Nephron (organoid): ENCODE data around the gene MVD.

Experiments
- H3K27ac Mint-ChIP-seq, 3 experiments: 2 replicates each; pipeline ENCODE4 v1.8.0; 2020; ENCODE audit warnings: mixed read lengths in 3 of 3, mild to moderate bottlenecking in 2 of 3, moderate library complexity in 1 of 3
- H3K27me3 Mint-ChIP-seq: 2 replicates; pipeline ENCODE4 v1.8.0; 2021; ENCODE audit warnings: low read depth, mild to moderate bottlenecking, moderate library complexity, mixed read lengths
- H3K36me3 Mint-ChIP-seq: 2 replicates; pipeline ENCODE4 v1.8.0; 2020; ENCODE audit warnings: low read depth, mixed read lengths
- H3K4me1 Mint-ChIP-seq: 2 replicates; pipeline ENCODE4 v1.8.0; 2020; ENCODE audit warnings: mixed read lengths
- H3K4me3 Mint-ChIP-seq, 3 experiments: 2 replicates each; pipeline ENCODE4 v1.8.0; 2020; ENCODE audit warnings: mild to moderate bottlenecking in 3 of 3, mixed read lengths in 3 of 3, moderate library complexity in 2 of 3
- H3K9me3 Mint-ChIP-seq: 2 replicates; pipeline ENCODE4 v1.8.0; 2020; ENCODE audit warnings: mixed read lengths
- TF ChIP-seq, protein P1 (sequence below), 3 experiments: fragments of 200-600 bp; sonication (generic); IDR thresholded peaks; one replicate each; pipeline ENCODE4 v1.5.0; 2021; ENCODE audit warnings: antibody characterized with exemption in 3 of 3; ENCODE audit not compliant: unreplicated experiment in 3 of 3

MVD gene

DNA sequence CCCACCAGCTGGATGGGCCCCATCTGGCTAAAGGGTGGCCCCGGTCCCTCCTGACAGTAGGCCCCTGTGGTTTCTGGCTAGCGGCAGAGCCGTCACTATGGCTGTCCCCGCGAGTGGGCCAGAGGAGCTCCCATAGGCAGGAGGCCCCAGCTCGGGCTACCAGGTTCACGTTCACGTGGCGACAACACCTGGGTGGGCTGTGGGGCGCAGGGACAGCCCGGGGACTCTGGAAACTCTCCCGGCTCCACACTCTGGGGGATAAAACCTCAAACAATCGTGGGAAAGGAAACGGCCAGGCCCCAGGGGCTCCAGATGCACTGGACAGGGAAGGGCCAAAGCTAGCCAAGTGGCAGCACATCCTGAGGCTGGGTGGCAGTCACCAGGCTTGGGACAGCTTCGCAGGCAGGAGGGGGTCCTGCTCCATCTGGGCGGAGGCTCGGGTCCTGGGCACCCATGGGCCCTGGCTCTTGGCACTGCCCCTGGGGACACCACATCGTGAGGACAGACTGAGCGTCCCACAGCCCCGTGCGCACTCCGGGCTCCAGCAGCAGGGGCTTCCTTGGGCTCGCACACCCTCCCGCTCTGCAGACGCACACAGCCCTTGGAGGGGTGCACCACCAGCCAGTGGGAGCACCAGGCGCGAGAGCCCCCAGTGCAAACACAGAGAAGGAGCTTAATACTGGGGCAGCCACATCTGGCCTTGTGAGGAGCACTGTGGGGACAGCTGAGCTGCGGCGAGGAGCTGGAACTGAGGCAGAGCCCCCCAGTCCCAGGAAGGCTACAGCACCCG lies 38.9 kb upstream of the MVD start:
- H3K36me3 Mint-ChIP-seq: no peaks in the 10 kb centered on the region
- H3K9me3 Mint-ChIP-seq: no peaks in the 10 kb centered on the region
- TF ChIP-seq, protein P1, sequence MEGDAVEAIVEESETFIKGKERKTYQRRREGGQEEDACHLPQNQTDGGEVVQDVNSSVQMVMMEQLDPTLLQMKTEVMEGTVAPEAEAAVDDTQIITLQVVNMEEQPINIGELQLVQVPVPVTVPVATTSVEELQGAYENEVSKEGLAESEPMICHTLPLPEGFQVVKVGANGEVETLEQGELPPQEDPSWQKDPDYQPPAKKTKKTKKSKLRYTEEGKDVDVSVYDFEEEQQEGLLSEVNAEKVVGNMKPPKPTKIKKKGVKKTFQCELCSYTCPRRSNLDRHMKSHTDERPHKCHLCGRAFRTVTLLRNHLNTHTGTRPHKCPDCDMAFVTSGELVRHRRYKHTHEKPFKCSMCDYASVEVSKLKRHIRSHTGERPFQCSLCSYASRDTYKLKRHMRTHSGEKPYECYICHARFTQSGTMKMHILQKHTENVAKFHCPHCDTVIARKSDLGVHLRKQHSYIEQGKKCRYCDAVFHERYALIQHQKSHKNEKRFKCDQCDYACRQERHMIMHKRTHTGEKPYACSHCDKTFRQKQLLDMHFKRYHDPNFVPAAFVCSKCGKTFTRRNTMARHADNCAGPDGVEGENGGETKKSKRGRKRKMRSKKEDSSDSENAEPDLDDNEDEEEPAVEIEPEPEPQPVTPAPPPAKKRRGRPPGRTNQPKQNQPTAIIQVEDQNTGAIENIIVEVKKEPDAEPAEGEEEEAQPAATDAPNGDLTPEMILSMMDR (IDR thresholded peaks at IDR 0.05; ENCODE audit: unreplicated experiment in 3 of 3): no peak
- no peaks in the 10 kb centered on the region for H3K27me3 Mint-ChIP-seq
- peaks cover 11% of the 10 kb centered on the region for H3K4me1 Mint-ChIP-seq
- no peak overlapping the region for H3K27ac Mint-ChIP-seq
- H3K4me3 Mint-ChIP-seq: no peak overlapping the region

DNA sequence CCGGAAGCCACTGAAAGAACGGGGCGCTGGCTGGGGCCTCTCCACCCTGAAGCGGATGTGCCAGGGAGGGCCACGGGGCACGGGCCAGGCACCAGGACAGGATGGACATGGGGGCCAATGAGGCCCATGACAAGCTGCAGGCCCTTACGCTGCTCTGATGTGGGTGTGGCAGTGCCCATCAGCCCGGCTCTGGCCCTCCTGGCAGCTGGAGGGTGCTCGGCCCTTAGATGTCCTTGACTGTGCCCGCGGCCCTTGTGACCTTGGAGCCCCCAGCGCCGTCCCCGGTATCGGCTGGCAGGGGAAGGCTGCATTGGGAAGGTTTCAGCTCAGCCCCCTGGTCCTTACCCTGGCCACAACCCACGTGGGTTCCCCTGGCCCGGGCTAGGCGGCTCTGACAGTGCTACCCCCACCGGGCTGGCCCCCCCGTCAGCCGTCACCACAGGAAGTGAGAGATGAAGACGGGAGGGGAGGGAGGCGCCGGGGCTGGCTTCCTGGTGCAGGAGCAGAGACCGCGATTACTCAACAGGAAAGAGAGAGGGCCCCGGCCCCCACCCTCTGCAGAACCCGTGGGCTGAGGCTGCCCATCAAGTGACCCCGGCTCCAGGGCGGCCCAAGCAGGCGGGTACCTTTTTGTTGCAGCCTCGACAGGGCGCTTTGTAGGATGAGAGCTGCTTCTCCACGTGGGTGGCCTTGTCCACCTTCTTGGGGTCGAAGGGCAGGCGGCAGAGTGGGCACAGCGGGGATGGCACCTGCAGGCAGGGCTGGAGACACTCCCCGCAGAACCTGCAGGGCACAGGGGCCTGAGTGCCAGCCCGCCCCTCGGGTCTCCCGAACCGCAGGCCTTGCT lies 38.0 kb upstream of the MVD start:
- Mint-ChIP-seq H3K4me1 (peaks cover 11% of the 10 kb centered on the region), H3K27me3 (no peaks in the 10 kb centered on the region), H3K4me3 (no peak overlapping the region), H3K27ac (no peak overlapping the region), H3K36me3 (no peaks in the 10 kb centered on the region), H3K9me3 (no peaks in the 10 kb centered on the region)
- TF ChIP-seq, protein P1 (IDR thresholded peaks at IDR 0.05; ENCODE audit: unreplicated experiment in 3 of 3): no peak

DNA sequence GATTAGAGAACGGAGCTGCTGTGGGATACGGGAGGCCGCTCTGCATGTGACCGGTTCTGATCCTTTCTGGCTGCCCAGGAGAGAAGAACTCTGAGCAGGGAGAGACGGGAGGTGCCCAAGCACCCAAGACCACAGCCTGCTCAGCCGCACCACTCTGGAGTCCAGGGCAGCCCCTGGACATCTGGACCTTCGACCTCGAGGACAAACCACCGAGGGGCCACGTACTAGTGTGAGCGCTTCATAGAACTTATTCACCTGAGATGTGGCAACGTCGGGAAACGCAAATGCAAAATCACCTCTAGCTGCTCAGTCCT lies 37.4 kb upstream of the MVD start:
- Mint-ChIP-seq H3K27me3 (no peaks in the 10 kb centered on the region), H3K4me3 (no peak overlapping the region), H3K4me1 (peaks cover 9% of the 10 kb centered on the region), H3K27ac (no peak overlapping the region), H3K36me3 (no peaks in the 10 kb centered on the region), H3K9me3 (no peaks in the 10 kb centered on the region)
- TF ChIP-seq, protein P1 (IDR thresholded peaks at IDR 0.05; ENCODE audit: unreplicated experiment in 3 of 3): no peak

DNA sequence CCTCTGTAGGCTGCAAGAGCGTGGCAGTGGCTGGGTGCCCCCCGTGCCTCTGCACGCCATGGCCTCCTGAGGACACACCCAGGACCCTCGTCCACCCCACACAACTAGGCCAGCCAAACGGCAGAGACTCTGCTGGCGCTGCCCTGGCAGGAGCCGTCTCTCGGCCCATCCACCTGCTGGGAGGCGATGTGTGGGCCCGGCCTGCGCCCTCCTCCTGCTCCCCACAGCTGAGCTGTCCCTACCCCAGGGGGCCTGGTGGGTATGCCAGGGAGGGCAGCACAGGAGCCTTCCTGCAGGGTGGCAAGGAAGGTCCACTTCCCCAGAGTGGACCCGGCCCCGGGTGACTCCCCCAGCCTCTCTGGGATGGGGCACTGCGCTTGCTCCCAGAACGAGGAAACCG lies 36.3 kb upstream of the MVD start:
- no peaks in the 10 kb centered on the region for H3K9me3 Mint-ChIP-seq
- peaks cover 5% of the 10 kb centered on the region for H3K4me1 Mint-ChIP-seq
- H3K27me3 Mint-ChIP-seq: no peaks in the 10 kb centered on the region
- H3K4me3 Mint-ChIP-seq: no peak overlapping the region
- no peak overlapping the region for H3K27ac Mint-ChIP-seq
- TF ChIP-seq, protein P1 (IDR thresholded peaks at IDR 0.05; ENCODE audit: unreplicated experiment in 3 of 3): no peak
- H3K36me3 Mint-ChIP-seq: no peaks in the 10 kb centered on the region

DNA sequence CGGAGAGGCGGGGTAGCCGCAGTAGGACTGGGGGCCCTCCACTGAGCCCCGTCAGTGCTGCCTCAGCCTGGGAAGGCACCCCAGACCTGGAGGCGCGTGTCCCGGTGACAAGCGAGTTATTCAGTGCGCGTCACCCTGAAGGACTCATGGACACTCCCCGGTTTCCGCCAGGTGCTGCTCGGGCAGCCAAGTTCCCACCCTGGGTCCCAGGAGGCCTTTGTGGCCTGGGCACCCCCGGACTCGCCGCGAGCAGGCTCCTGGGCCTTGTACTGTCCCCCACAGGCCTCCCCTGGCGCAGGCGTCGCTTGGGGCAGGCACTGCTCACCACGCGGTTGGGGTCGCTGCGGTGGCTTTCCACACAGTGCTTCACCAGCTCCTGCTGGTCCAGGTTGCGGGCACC lies 35.8 kb upstream of the MVD start:
- Mint-ChIP-seq H3K36me3 (no peaks in the 10 kb centered on the region), H3K9me3 (no peaks in the 10 kb centered on the region), H3K27me3 (no peaks in the 10 kb centered on the region), H3K27ac (no peak overlapping the region), H3K4me1 (no peaks in the 10 kb centered on the region), H3K4me3 (no peak overlapping the region)
- TF ChIP-seq, protein P1 (IDR thresholded peaks at IDR 0.05; ENCODE audit: unreplicated experiment in 3 of 3): no peak
